Adrenal gland (tissue), 12 donors: Measurements from ENCODE around the gene AGAP1. TPM values are rescaled to one million over a fixed set of nuclear protein-coding genes. Genes with fewer than 3 reads are reported as not detected.

Experiments used
- DNase-seq, 7 donors: peaks; one replicate each; pipeline ENCODE4 v3.0.0-alpha.2; 2019 to 2020
- H3K27ac ChIP-seq, 5 donors: fragments of 200-600 bp; sonication (generic) in 4 of 5; 1 replicate in 3 of 5; 2 replicates in 2 of 5; pipeline versions ENCODE4 v1.5.1 to v1.8.0; 2016 to 2020; ENCODE audit warnings: mild to moderate bottlenecking in 1 of 5
- H3K27me3 ChIP-seq: fragments of 200-600 bp; 2 replicates; pipeline ENCODE4 v1.8.0; 2021
- H3K36me3 ChIP-seq, 2 donors: fragments of 200-600 bp; replicated peaks in 1 of 2; 1 replicate in 1 of 2; 2 replicates in 1 of 2; pipeline versions ENCODE4 v1.5.1 to v1.8.0; 2018 to 2022
- H3K4me1 ChIP-seq, 2 donors: fragments of 200-600 bp; replicated peaks in 1 of 2; 1 replicate in 1 of 2; 2 replicates in 1 of 2; pipeline versions ENCODE4 v1.5.1 to v1.8.0; 2018 to 2021
- H3K4me3 ChIP-seq, 4 donors: fragments of 200-600 bp; sonication (generic) in 3 of 4; one replicate each; pipeline ENCODE4 v1.5.1; 2016 to 2018
- H3K9me3 ChIP-seq, 3 donors: fragments of 200-600 bp; sonication (generic) in 1 of 3; replicated peaks in 1 of 3; 1 replicate in 2 of 3; 2 replicates in 1 of 3; pipeline versions ENCODE4 v1.5.1 to v1.8.0; 2016 to 2021
- CTCF ChIP-seq, 6 experiments: fragments of 450-650 bp in 4 of 6; fragments of 200-600 bp in 2 of 6; sonication (generic) in 1 of 6; IDR thresholded peaks; 1 replicate in 5 of 6; 2 replicates in 1 of 6; pipeline versions ENCODE4 v1.5.1 to v1.8.0; 2016 to 2021; ENCODE audit warnings: antibody characterized with exemption in 6 of 6, mild to moderate bottlenecking in 2 of 6, moderate library complexity in 1 of 6
- POLR2A ChIP-seq, 2 donors: fragments of 450-650 bp; IDR thresholded peaks; one replicate each; pipeline ENCODE4 v1.6.1; 2017; ENCODE audit warnings: antibody characterized with exemption in 2 of 2, mild to moderate bottlenecking in 2 of 2, moderate library complexity in 1 of 2
- WGBS, 4 donors: extraction: QIAGEN DNeasy Blood & Tissue Kit in 2 of 4; methylation state at CpG; one replicate each; pipeline versions ENCODE4 v1.1.5 to v1.1.7; 2013 to 2017; 5-methylcytosine and 5-hydroxymethylcytosine counted together
- intact Hi-C, 2 donors: fragments of 100-400 bp; cut with DNase I; formaldehyde crosslinking; loops; one replicate each; pipeline versions ENCODE4 v1.14.1 to v1.15.0; 2022 to 2023
- polyA plus RNA-seq, 3 donors: library from polyadenylated mRNA; stranded (reverse); fragments of 200-250 nt in 2 of 3; fragments of 350-450 nt in 1 of 3; fragmentation: Illumina TruSeq in 1 of 3; extraction: RNeasy Lipid Tissue Mini Kit (QIAGEN cat#74804) in 1 of 3; gene quantifications; one replicate each; pipeline ENCODE4 v1.2.3, GENCODE V29; 2013 to 2014
- total RNA-seq, 9 donors: library from RNA; depleted of rRNA in 4 of 9; stranded (reverse); fragments of >200 nt in 4 of 9; fragments of 120-200 nt in 1 of 9; fragmentation: NEBNext Ultra II Directional in 1 of 9; extraction: Animal tissue kit (Norgen Biotek cat#: 25700) in 1 of 9; gene quantifications; one replicate each; pipeline versions ENCODE4 v1.1.0 to v1.2.4, GENCODE V29; 2013 to 2023
- donor health status: healthy with polysubstance abuse.
- donor health status: Bipolar disorder and iron deficiency.
- donor health status: DM: yes; HTN: yes; CAD: no.
- donor health status: DM: no; HTN: no; CAD: no.
- donor health status: DM: no; HTN: no; CAD: no.
- donor health status: DM: yes; HTN: yes; CAD: no.

AGAP1 gene
- total and polyA plus RNA-seq, 12 donors: 5.3 to 29.6 (median 17.7) TPM

GRCh38 chr2:235692671-235693171 is 198.9 kb downstream of the AGAP1 start:
- H3K27me3 ChIP-seq: no peaks in the 10 kb centered on the region
- intact Hi-C loops: no loop called here
- no peaks in the 10 kb centered on the region for H3K9me3 ChIP-seq
- H3K36me3 ChIP-seq: no peaks in the 10 kb centered on the region
- no peaks in the 10 kb centered on the region for H3K4me1 ChIP-seq
- WGBS, 4 donors: 91 to 97% (median 95%) methylated on average over 15 of the region's 15 CpGs
- DNase-seq: no peak
- no peak overlapping the region for H3K27ac ChIP-seq
- TF ChIP-seq POLR2A (IDR thresholded peaks at IDR 0.05) (no peak), CTCF (IDR thresholded peaks at IDR 0.05) (no peak)
- no peak overlapping the region for H3K4me3 ChIP-seq

GRCh38 chr2:235693279-235693678 is 199.4 kb downstream of the AGAP1 start:
- Histone ChIP-seq H3K4me1 (no peaks in the 10 kb centered on the region), H3K9me3 (no peaks in the 10 kb centered on the region), H3K36me3 (no peaks in the 10 kb centered on the region), H3K27ac (no peak overlapping the region), H3K27me3 (no peaks in the 10 kb centered on the region), H3K4me3 (no peak overlapping the region)
- DNase-seq: no peak
- TF ChIP-seq CTCF (IDR thresholded peaks at IDR 0.05) (no peak), POLR2A (IDR thresholded peaks at IDR 0.05) (no peak)
- 93 to 100% (median 96%) methylated on average over 6 to 10 of the region's 10 CpGs for WGBS, 4 donors
- intact Hi-C loops: no loop called here

- intact Hi-C loops: no loop called here
- H3K36me3 ChIP-seq: no peaks in the 10 kb centered on the region
- H3K4me1 ChIP-seq: no peaks in the 10 kb centered on the region
- DNase-seq: peak in 1 of 7 donors; percentile 16
- no peak overlapping the region for H3K27ac ChIP-seq
- no peaks in the 10 kb centered on the region for H3K27me3 ChIP-seq
- TF ChIP-seq POLR2A (IDR thresholded peaks at IDR 0.05): no peak
- no peak for TF ChIP-seq CTCF (IDR thresholded peaks at IDR 0.05)
- no peaks in the 10 kb centered on the region for H3K9me3 ChIP-seq
- H3K4me3 ChIP-seq: no peak overlapping the region
- 79 to 82% (median 80%) methylated on average over 17 of the region's 17 CpGs for WGBS, 4 donors
Observed at GRCh38 chr2:235694721-235695601, 201.1 kb downstream of the AGAP1 start.

GRCh38 chr2:235695602-235695895 is 201.7 kb downstream of the AGAP1 start:
- Histone ChIP-seq H3K4me3 (no peak overlapping the region), H3K9me3 (no peaks in the 10 kb centered on the region), H3K4me1 (no peaks in the 10 kb centered on the region), H3K36me3 (no peaks in the 10 kb centered on the region), H3K27me3 (no peaks in the 10 kb centered on the region), H3K27ac (no peak overlapping the region)
- no peak for DNase-seq
- TF ChIP-seq POLR2A (IDR thresholded peaks at IDR 0.05) (no peak), CTCF (IDR thresholded peaks at IDR 0.05) (no peak)
- 86 to 100% (median 98%) methylated on average over 3 of the region's 3 CpGs for WGBS, 4 donors
- intact Hi-C loops: no loop called here
